Activated CD4-positive, alpha-beta memory T cell treated with anti-CD3 and anti-CD28 coated beads, Interleukin-2, amount 10 ng/mL, durations not matched to agents 7 days and 5 days (primary cell): Measurements from ENCODE around the gene SMYD3. TPM values are rescaled to one million over a fixed set of nuclear protein-coding genes. Genes with fewer than 3 reads are reported as not detected.

Experiments
- CTCF ChIA-PET: fragments of 350-600 bp; sonication (Branson Sonifier 250); formaldehyde crosslinking; loops from one replicate; lab custom pipeline; 2021; ENCODE audit warnings: antibody characterized with exemption, inconsistent platforms; lab: Charles Lee
- POLR2A ChIA-PET: fragments of 350-600 bp; sonication (Branson Sonifier 250); formaldehyde crosslinking; loops from one replicate; lab custom pipeline; 2021; ENCODE audit warnings: antibody characterized with exemption; lab: Charles Lee
- DNase-seq: peaks from one replicate; pipeline ENCODE4 v3.0.0-alpha.2; 2020
- H3K27ac Mint-ChIP-seq: one replicate; pipeline ENCODE4 v1.8.0; 2021; ENCODE audit warnings: mild to moderate bottlenecking, mixed read lengths
- H3K27me3 Mint-ChIP-seq: one replicate; pipeline ENCODE4 v1.8.0; 2021; ENCODE audit warnings: mixed read lengths
- H3K36me3 Mint-ChIP-seq: one replicate; pipeline ENCODE4 v1.8.0; 2021; ENCODE audit warnings: low read depth, mixed read lengths
- H3K4me1 Mint-ChIP-seq: one replicate; pipeline ENCODE4 v1.8.0; 2021; ENCODE audit warnings: mixed read lengths
- H3K4me3 Mint-ChIP-seq: one replicate; pipeline ENCODE4 v1.8.0; 2021; ENCODE audit warnings: mild to moderate bottlenecking, mixed read lengths
- H3K9me3 Mint-ChIP-seq: one replicate; pipeline ENCODE4 v1.8.0; 2021; ENCODE audit warnings: mixed read lengths
- total RNA-seq, 2 experiments: library from RNA; stranded (reverse); gene quantifications; one replicate each; pipeline ENCODE4 v1.2.3, GENCODE V29; 2021

SMYD3 gene
- total RNA-seq, 2 experiments from 2014 or later, result 15.5 to 18.7 TPM

GRCh38 chr1:246309247-246309884 lies 197.7 kb downstream of the SMYD3 start:
- Mint-ChIP-seq H3K36me3 (no peaks in the 10 kb centered on the region), H3K4me1 (no peaks in the 10 kb centered on the region), H3K27me3 (no peaks in the 10 kb centered on the region), H3K4me3 (no peak overlapping the region), H3K9me3 (no peaks in the 10 kb centered on the region), H3K27ac (no peak overlapping the region)
- no peak for DNase-seq
- ChIA-PET CTCF (no interaction called here), POLR2A (no interaction called here)

GRCh38 chr1:246308533-246309075 lies 198.5 kb downstream of the SMYD3 start:
- Mint-ChIP-seq H3K27ac (no peak overlapping the region), H3K36me3 (no peaks in the 10 kb centered on the region), H3K9me3 (no peaks in the 10 kb centered on the region), H3K4me3 (no peak overlapping the region), H3K4me1 (no peaks in the 10 kb centered on the region), H3K27me3 (no peaks in the 10 kb centered on the region)
- no peak for DNase-seq
- POLR2A ChIA-PET, result no interaction called here
- CTCF ChIA-PET, result no interaction called here

GRCh38 chr1:246306415-246307037 lies 200.6 kb downstream of the SMYD3 start:
- H3K4me1 Mint-ChIP-seq, result no peaks in the 10 kb centered on the region
- no peaks in the 10 kb centered on the region for H3K27me3 Mint-ChIP-seq
- H3K4me3 Mint-ChIP-seq, result no peak overlapping the region
- no peaks in the 10 kb centered on the region for H3K36me3 Mint-ChIP-seq
- no peaks in the 10 kb centered on the region for H3K9me3 Mint-ChIP-seq
- ChIA-PET POLR2A (no interaction called here), CTCF (no interaction called here)
- no peak overlapping the region for H3K27ac Mint-ChIP-seq
- DNase-seq, result no peak

- H3K27me3 Mint-ChIP-seq, result no peaks in the 10 kb centered on the region
- H3K27ac Mint-ChIP-seq, result no peak overlapping the region
- H3K4me1 Mint-ChIP-seq, result no peaks in the 10 kb centered on the region
- CTCF ChIA-PET, result no interaction called here
- H3K9me3 Mint-ChIP-seq, result no peaks in the 10 kb centered on the region
- POLR2A ChIA-PET, result no interaction called here
- no peak overlapping the region for H3K4me3 Mint-ChIP-seq
- no peaks in the 10 kb centered on the region for H3K36me3 Mint-ChIP-seq
- DNase-seq, result no peak
Observed at GRCh38 chr1:246304484-246305259, 202.4 kb downstream of the SMYD3 start.

- Mint-ChIP-seq H3K27ac (no peak overlapping the region), H3K36me3 (no peaks in the 10 kb centered on the region), H3K9me3 (no peaks in the 10 kb centered on the region), H3K27me3 (no peaks in the 10 kb centered on the region), H3K4me3 (no peak overlapping the region), H3K4me1 (no peaks in the 10 kb centered on the region)
- no peak for DNase-seq
- ChIA-PET CTCF (no interaction called here), POLR2A (no interaction called here)
Observed at GRCh38 chr1:246302711-246303317, 204.3 kb downstream of the SMYD3 start.

GRCh38 chr1:246302251-246302625 lies 204.8 kb downstream of the SMYD3 start:
- Mint-ChIP-seq H3K9me3 (no peaks in the 10 kb centered on the region), H3K27me3 (no peaks in the 10 kb centered on the region), H3K4me3 (no peak overlapping the region), H3K27ac (no peak overlapping the region), H3K36me3 (no peaks in the 10 kb centered on the region), H3K4me1 (no peaks in the 10 kb centered on the region)
- ChIA-PET POLR2A (no interaction called here), CTCF (no interaction called here)
- no peak for DNase-seq

GRCh38 chr1:246301553-246302250 lies 205.4 kb downstream of the SMYD3 start:
- no peak overlapping the region for H3K4me3 Mint-ChIP-seq
- H3K27ac Mint-ChIP-seq, result no peak overlapping the region
- ChIA-PET CTCF (no interaction called here), POLR2A (no interaction called here)
- H3K4me1 Mint-ChIP-seq, result no peaks in the 10 kb centered on the region
- H3K36me3 Mint-ChIP-seq, result no peaks in the 10 kb centered on the region
- DNase-seq, result no peak
- no peaks in the 10 kb centered on the region for H3K27me3 Mint-ChIP-seq
- no peaks in the 10 kb centered on the region for H3K9me3 Mint-ChIP-seq

- Mint-ChIP-seq H3K36me3 (no peaks in the 10 kb centered on the region), H3K9me3 (no peaks in the 10 kb centered on the region), H3K4me3 (no peak overlapping the region), H3K27me3 (no peaks in the 10 kb centered on the region), H3K4me1 (peaks cover 2% of the 10 kb centered on the region), H3K27ac (no peak overlapping the region)
- ChIA-PET CTCF (no interaction called here), POLR2A (no interaction called here)
- no peak for DNase-seq
Observed at GRCh38 chr1:246300626-246301549, 206.2 kb downstream of the SMYD3 start.

- no peak for DNase-seq
- Mint-ChIP-seq H3K4me1 (peaks cover 2% of the 10 kb centered on the region), H3K4me3 (no peak overlapping the region), H3K36me3 (no peaks in the 10 kb centered on the region), H3K27ac (no peak overlapping the region), H3K9me3 (no peaks in the 10 kb centered on the region), H3K27me3 (no peaks in the 10 kb centered on the region)
- POLR2A ChIA-PET, result no interaction called here
- CTCF ChIA-PET, result interaction anchor here (0.7 kb wide), 1 partner anchor 10 kb away, joined by 3 read pairs; no protein-coding TSS in a partner anchor
Observed at GRCh38 chr1:246297279-246298265, 209.5 kb downstream of the SMYD3 start.

GRCh38 chr1:246295968-246296367 lies 211.1 kb downstream of the SMYD3 start:
- no peak for DNase-seq
- H3K27me3 Mint-ChIP-seq, result no peaks in the 10 kb centered on the region
- H3K27ac Mint-ChIP-seq, result no peak overlapping the region
- CTCF ChIA-PET, result no interaction called here
- H3K9me3 Mint-ChIP-seq, result no peaks in the 10 kb centered on the region
- H3K4me3 Mint-ChIP-seq, result no peak overlapping the region
- H3K4me1 Mint-ChIP-seq, result peaks cover 2% of the 10 kb centered on the region
- H3K36me3 Mint-ChIP-seq, result no peaks in the 10 kb centered on the region
- POLR2A ChIA-PET, result no interaction called here

GRCh38 chr1:246295340-246295739 lies 211.7 kb downstream of the SMYD3 start:
- H3K36me3 Mint-ChIP-seq, result no peaks in the 10 kb centered on the region
- ChIA-PET POLR2A (no interaction called here), CTCF (no interaction called here)
- H3K27ac Mint-ChIP-seq, result no peak overlapping the region
- H3K9me3 Mint-ChIP-seq, result no peaks in the 10 kb centered on the region
- peaks cover 2% of the 10 kb centered on the region for H3K4me1 Mint-ChIP-seq
- no peak overlapping the region for H3K4me3 Mint-ChIP-seq
- no peaks in the 10 kb centered on the region for H3K27me3 Mint-ChIP-seq
- no peak for DNase-seq
